Measurements from ENCODE around the gene RAB11FIP3. TPM values are rescaled to one million over a fixed set of nuclear protein-coding genes. Genes with fewer than 3 reads are reported as not detected.
"Not testable (repeated sequence)": the region's sequence is repeated elsewhere in the genome, so short reads cannot be mapped to it uniquely, and the experiment has no call there.

The RAB11FIP3 gene
- total RNA-seq, 1 donor from 2014 or later: 52.1 TPM

GRCh38 chr16:459761-460160 is 34.3 kb downstream of the RAB11FIP3 start:
- TF ChIP-seq CTCF (conservative IDR thresholded peaks at IDR 0.05): no peak
- Mint-ChIP-seq H3K27me3 (no peaks in the 10 kb centered on the region), H3K9me3 (no peaks in the 10 kb centered on the region), H3K4me3 (no peak overlapping the region), H3K27ac (no peak overlapping the region), H3K36me3 (peaks cover 14% of the 10 kb centered on the region), H3K4me1 (ENCODE audit: unreplicated experiment) (peaks cover 19% of the 10 kb centered on the region)
- no peak for DNase-seq (ENCODE audit: extremely low spot score, unreplicated experiment)

- TF ChIP-seq CTCF (conservative IDR thresholded peaks at IDR 0.05): no peak
- Mint-ChIP-seq H3K27me3 (no peaks in the 10 kb centered on the region), H3K9me3 (no peaks in the 10 kb centered on the region), H3K27ac (no peak overlapping the region), H3K36me3 (peaks cover 14% of the 10 kb centered on the region), H3K4me3 (no peak overlapping the region), H3K4me1 (ENCODE audit: unreplicated experiment) (peaks cover 25% of the 10 kb centered on the region)
- DNase-seq (ENCODE audit: extremely low spot score, unreplicated experiment): no peak
These were observed 35.3 kb downstream of the RAB11FIP3 start for GRCh38 chr16:460787-461186.

GRCh38 chr16:463071-463470 is 37.6 kb downstream of the RAB11FIP3 start:
- Mint-ChIP-seq H3K4me1 (ENCODE audit: unreplicated experiment) (peaks cover 12% of the 10 kb centered on the region), H3K36me3 (peaks cover 11% of the 10 kb centered on the region), H3K27me3 (no peaks in the 10 kb centered on the region), H3K9me3 (no peaks in the 10 kb centered on the region), H3K4me3 (no peak overlapping the region), H3K27ac (no peak overlapping the region)
- DNase-seq (ENCODE audit: extremely low spot score, unreplicated experiment): no peak
- no peak for TF ChIP-seq CTCF (conservative IDR thresholded peaks at IDR 0.05)

GRCh38 chr16:466651-467050 is 41.2 kb downstream of the RAB11FIP3 start:
- H3K4me3 Mint-ChIP-seq: no peak overlapping the region
- peaks cover 11% of the 10 kb centered on the region for H3K4me1 Mint-ChIP-seq (ENCODE audit: unreplicated experiment)
- H3K9me3 Mint-ChIP-seq: no peaks in the 10 kb centered on the region
- H3K27me3 Mint-ChIP-seq: no peaks in the 10 kb centered on the region
- no peak for TF ChIP-seq CTCF (conservative IDR thresholded peaks at IDR 0.05)
- H3K36me3 Mint-ChIP-seq: peaks cover 9% of the 10 kb centered on the region
- peak overlapping the region; percentile 69 for H3K27ac Mint-ChIP-seq
- DNase-seq (ENCODE audit: extremely low spot score, unreplicated experiment): no peak

GRCh38 chr16:467249-467871 is 41.9 kb downstream of the RAB11FIP3 start:
- H3K4me3 Mint-ChIP-seq; H3K9me3 Mint-ChIP-seq; H3K36me3 Mint-ChIP-seq; H3K27me3 Mint-ChIP-seq; DNase-seq (ENCODE audit: extremely low spot score, unreplicated experiment): not testable (repeated sequence)
- Mint-ChIP-seq H3K4me1 (ENCODE audit: unreplicated experiment) (peaks cover 11% of the 10 kb centered on the region), H3K27ac (peak overlapping the region; percentile 69)

GRCh38 chr16:468068-468821 is 42.8 kb downstream of the RAB11FIP3 start:
- peaks cover 4% of the 10 kb centered on the region for H3K36me3 Mint-ChIP-seq
- no peak overlapping the region for H3K27ac Mint-ChIP-seq
- DNase-seq (ENCODE audit: extremely low spot score, unreplicated experiment): no peak

GRCh38 chr16:469459-469858 is 44.0 kb downstream of the RAB11FIP3 start:
- peaks cover 24% of the 10 kb centered on the region for H3K4me1 Mint-ChIP-seq (ENCODE audit: unreplicated experiment)
- not testable (repeated sequence) for H3K36me3 Mint-ChIP-seq

More at GRCh38 chr16:468068-468821, 42.8 kb downstream of the RAB11FIP3 start:
- no peak for TF ChIP-seq CTCF (conservative IDR thresholded peaks at IDR 0.05)
- no peak overlapping the region for H3K4me3 Mint-ChIP-seq
- peaks cover 16% of the 10 kb centered on the region for H3K4me1 Mint-ChIP-seq (ENCODE audit: unreplicated experiment)
- no peaks in the 10 kb centered on the region for H3K9me3 Mint-ChIP-seq
- no peaks in the 10 kb centered on the region for H3K27me3 Mint-ChIP-seq

More at GRCh38 chr16:469459-469858, 44.0 kb downstream of the RAB11FIP3 start:
- DNase-seq (ENCODE audit: extremely low spot score, unreplicated experiment); H3K4me3 Mint-ChIP-seq; H3K27me3 Mint-ChIP-seq; H3K9me3 Mint-ChIP-seq; H3K27ac Mint-ChIP-seq: not testable (repeated sequence)

All from type B pancreatic cell (in vitro differentiated cells).